ENCODE results near the gene ZIC2.

ZIC2 gene

GRCh38 chr13:99967869-99968520 is 13.6 kb upstream of the ZIC2 start:
- no peak overlapping the region for H3K27ac Mint-ChIP-seq
- peaks cover 2% of the 10 kb centered on the region for H3K9me3 Mint-ChIP-seq
- peaks cover 29% of the 10 kb centered on the region for H3K36me3 Mint-ChIP-seq
- peak in 1 of 2 donors; percentile 51 for DNase-seq (ENCODE audit: low spot score in 2 of 2)
- no peak for ATAC-seq
- H3K4me1 Mint-ChIP-seq = peaks cover 23% of the 10 kb centered on the region
- no peak overlapping the region for H3K4me3 Mint-ChIP-seq

- peak overlapping the region; percentile 72 for H3K4me3 Mint-ChIP-seq
- H3K27ac Mint-ChIP-seq = peak overlapping the region; percentile 50
- ATAC-seq (no peak), DNase-seq (ENCODE audit: low spot score in 2 of 2) (no peak)
- H3K9me3 Mint-ChIP-seq = peaks cover 5% of the 10 kb centered on the region
- H3K4me1 Mint-ChIP-seq = peaks cover 23% of the 10 kb centered on the region
- peaks cover 32% of the 10 kb centered on the region for H3K36me3 Mint-ChIP-seq
Observed at GRCh38 chr13:99968521-99969452, 12.8 kb upstream of the ZIC2 start.

- H3K4me1 Mint-ChIP-seq = peaks cover 23% of the 10 kb centered on the region
- H3K27ac Mint-ChIP-seq = peak overlapping the region; percentile 50
- ATAC-seq = no peak
Observed at GRCh38 chr13:99969453-99969918, 12.1 kb upstream of the ZIC2 start.

GRCh38 chr13:99969919-99970650 is 11.5 kb upstream of the ZIC2 start:
- Mint-ChIP-seq H3K4me1 (peaks cover 23% of the 10 kb centered on the region), H3K4me3 (peak overlapping the region; percentile 72), H3K27ac (no peak overlapping the region), H3K36me3 (peaks cover 32% of the 10 kb centered on the region), H3K9me3 (peaks cover 5% of the 10 kb centered on the region)
- peak; percentile 63 for ATAC-seq
- DNase-seq (ENCODE audit: low spot score in 2 of 2) = peak in 1 of 2 donors; percentile 64

More at GRCh38 chr13:99969453-99969918, 12.1 kb upstream of the ZIC2 start:
- peaks cover 5% of the 10 kb centered on the region for H3K9me3 Mint-ChIP-seq
- peak overlapping the region; percentile 72 for H3K4me3 Mint-ChIP-seq
- peaks cover 32% of the 10 kb centered on the region for H3K36me3 Mint-ChIP-seq
- no peak for DNase-seq (ENCODE audit: low spot score in 2 of 2)

- H3K36me3 Mint-ChIP-seq = peaks cover 32% of the 10 kb centered on the region
- H3K27ac Mint-ChIP-seq = no peak overlapping the region
- no peak overlapping the region for H3K4me3 Mint-ChIP-seq
- H3K9me3 Mint-ChIP-seq = peaks cover 5% of the 10 kb centered on the region
- ATAC-seq (peak; percentile 44), DNase-seq (ENCODE audit: low spot score in 2 of 2) (no peak)
- peaks cover 23% of the 10 kb centered on the region for H3K4me1 Mint-ChIP-seq
Observed at GRCh38 chr13:99970651-99971575, 10.7 kb upstream of the ZIC2 start.

- no peak for DNase-seq (ENCODE audit: low spot score in 2 of 2)
- H3K9me3 Mint-ChIP-seq = peaks cover 5% of the 10 kb centered on the region
- peaks cover 32% of the 10 kb centered on the region for H3K36me3 Mint-ChIP-seq
- H3K27ac Mint-ChIP-seq = peak within 1 kb of the TSS; percentile 68
- H3K4me3 Mint-ChIP-seq = peak within 1 kb of the TSS; percentile 23
- peaks cover 23% of the 10 kb centered on the region for H3K4me1 Mint-ChIP-seq
- no peak for ATAC-seq
Observed at GRCh38 chr13:99971576-99972189, 9.9 kb upstream of the ZIC2 start, which contains the start of gene ZIC5. Gene ZIC5 (minus strand): TSS chr13:99971767. CDS start chr13:99971603, 164 bp downstream.

GRCh38 chr13:99972190-99972731 is 9.3 kb upstream of the ZIC2 start:
- DNase-seq (ENCODE audit: low spot score in 2 of 2) (no peak), ATAC-seq (no peak)
- H3K9me3 Mint-ChIP-seq = peaks cover 5% of the 10 kb centered on the region
- peak overlapping the region; percentile 68 for H3K27ac Mint-ChIP-seq
- H3K36me3 Mint-ChIP-seq = peaks cover 32% of the 10 kb centered on the region
- H3K4me3 Mint-ChIP-seq = peak overlapping the region; percentile 23
- peaks cover 22% of the 10 kb centered on the region for H3K4me1 Mint-ChIP-seq

GRCh38 chr13:99973163-99973807 is 8.3 kb upstream of the ZIC2 start:
- Mint-ChIP-seq H3K27ac (no peak overlapping the region), H3K4me3 (no peak overlapping the region), H3K4me1 (peaks cover 19% of the 10 kb centered on the region), H3K9me3 (peaks cover 5% of the 10 kb centered on the region), H3K36me3 (peaks cover 23% of the 10 kb centered on the region)
- DNase-seq (ENCODE audit: low spot score in 2 of 2) = no peak
- no peak for ATAC-seq

- H3K4me3 Mint-ChIP-seq = no peak overlapping the region
- no peak for ATAC-seq
- H3K36me3 Mint-ChIP-seq = peaks cover 23% of the 10 kb centered on the region
- no peak for DNase-seq (ENCODE audit: low spot score in 2 of 2)
- H3K9me3 Mint-ChIP-seq = peaks cover 5% of the 10 kb centered on the region
- H3K4me1 Mint-ChIP-seq = peaks cover 23% of the 10 kb centered on the region
- H3K27ac Mint-ChIP-seq = no peak overlapping the region
Observed at GRCh38 chr13:99973808-99974185, 7.8 kb upstream of the ZIC2 start.

- Mint-ChIP-seq H3K4me1 (peaks cover 20% of the 10 kb centered on the region), H3K27ac (no peak overlapping the region), H3K9me3 (peaks cover 3% of the 10 kb centered on the region), H3K4me3 (no peak overlapping the region), H3K36me3 (peaks cover 23% of the 10 kb centered on the region)
- DNase-seq (ENCODE audit: low spot score in 2 of 2) = no peak
- no peak for ATAC-seq
Observed at GRCh38 chr13:99974296-99974938, 7.2 kb upstream of the ZIC2 start.

- peaks cover 14% of the 10 kb centered on the region for H3K4me1 Mint-ChIP-seq
- H3K4me3 Mint-ChIP-seq = no peak overlapping the region
- peaks cover 19% of the 10 kb centered on the region for H3K36me3 Mint-ChIP-seq
- H3K9me3 Mint-ChIP-seq = peaks cover 3% of the 10 kb centered on the region
- DNase-seq (ENCODE audit: low spot score in 2 of 2) = no peak
- H3K27ac Mint-ChIP-seq = no peak overlapping the region
- ATAC-seq = no peak
Observed at GRCh38 chr13:99974939-99975561, 6.5 kb upstream of the ZIC2 start.

GRCh38 chr13:99975626-99976025 is 6.0 kb upstream of the ZIC2 start:
- Mint-ChIP-seq H3K4me1 (peaks cover 11% of the 10 kb centered on the region), H3K36me3 (peaks cover 17% of the 10 kb centered on the region), H3K9me3 (peaks cover 3% of the 10 kb centered on the region), H3K27ac (no peak overlapping the region), H3K4me3 (no peak overlapping the region)
- DNase-seq (ENCODE audit: low spot score in 2 of 2) = no peak
- ATAC-seq = no peak
